GM23248 (cell line): ENCODE measurements around the gene AMN1. TPM values are rescaled to one million over a fixed set of nuclear protein-coding genes. Genes with fewer than 3 reads are reported as not detected.

Experiments
- DNase-seq: peaks from one replicate; pipeline ENCODE4 v3.0.0-alpha.2; 2015
- H2AFZ ChIP-seq: fragments of 200-600 bp; sonication (generic); 2 replicates; pipeline ENCODE4 v1.6.1; 2016; ENCODE audit warnings: antibody characterized with exemption
- H3F3A ChIP-seq: fragments of 200-600 bp; sonication (generic); 2 replicates; pipeline ENCODE4 v1.6.1; 2016; ENCODE audit warnings: mild to moderate bottlenecking, antibody characterized with exemption, mixed run types; ENCODE audit not compliant: insufficient read depth
- H3K27ac ChIP-seq: fragments of 200-600 bp; sonication (generic); 2 replicates; pipeline ENCODE4 v1.5.1; 2016; ENCODE audit warnings: mild to moderate bottlenecking
- H3K27me3 ChIP-seq: fragments of 200-600 bp; sonication (generic); replicated peaks from 2 replicates; pipeline ENCODE4 v1.6.1; 2016; ENCODE audit warnings: mild to moderate bottlenecking; ENCODE audit not compliant: insufficient read depth
- H3K36me3 ChIP-seq: fragments of 200-600 bp; sonication (generic); 2 replicates; pipeline ENCODE4 v1.6.1; 2016; ENCODE audit warnings: low read depth, mild to moderate bottlenecking
- H3K4me1 ChIP-seq: fragments of 200-600 bp; sonication (generic); 2 replicates; pipeline ENCODE4 v1.6.1; 2016; ENCODE audit warnings: mild to moderate bottlenecking; ENCODE audit not compliant: insufficient read depth
- H3K4me2 ChIP-seq: fragments of 200-600 bp; sonication (generic); one replicate; pipeline ENCODE4 v1.6.1; 2016; ENCODE audit warnings: mild to moderate bottlenecking; ENCODE audit not compliant: unreplicated experiment
- H3K4me3 ChIP-seq: fragments of 200-600 bp; sonication (generic); 2 replicates; pipeline ENCODE4 v1.5.1; 2016; ENCODE audit warnings: mild to moderate bottlenecking
- H3K79me2 ChIP-seq: fragments of 200-600 bp; sonication (generic); 2 replicates; pipeline ENCODE4 v1.6.1; 2016; ENCODE audit warnings: mild to moderate bottlenecking; ENCODE audit not compliant: insufficient read depth
- H3K9ac ChIP-seq: fragments of 200-600 bp; sonication (generic); 2 replicates; pipeline ENCODE4 v1.6.1; 2016; ENCODE audit warnings: mild to moderate bottlenecking
- H3K9me2 ChIP-seq: fragments of 200-600 bp; sonication (generic); 2 replicates; pipeline ENCODE4 v1.6.1; 2016; ENCODE audit warnings: mixed run types, mild to moderate bottlenecking, moderate library complexity; ENCODE audit not compliant: insufficient read depth
- H3K9me3 ChIP-seq: fragments of 200-600 bp; sonication (generic); one replicate; pipeline ENCODE4 v1.6.1; 2017; ENCODE audit warnings: low read depth
- H4K20me1 ChIP-seq: fragments of 200-600 bp; sonication (generic); 2 replicates; pipeline ENCODE4 v1.6.0; 2016; ENCODE audit not compliant: insufficient read depth
- EZH2 ChIP-seq: fragments of 200-600 bp; sonication (generic); IDR thresholded peaks from 2 replicates; pipeline ENCODE4 v1.6.1; 2018; ENCODE audit warnings: antibody characterized with exemption, mild to moderate bottlenecking; ENCODE audit not compliant: insufficient read depth, poor library complexity, severe bottlenecking
- EZH2phosphoT487 ChIP-seq: fragments of 200-600 bp; sonication (generic); IDR thresholded peaks from 2 replicates; pipeline ENCODE4 v1.6.1; 2018; ENCODE audit warnings: antibody characterized with exemption, moderate library complexity, mild to moderate bottlenecking, low read depth; ENCODE audit not compliant: insufficient read depth
- WGBS, 2 experiments: methylation state at CpG; one replicate each; pipeline ENCODE4 v1.1.6; 2015 to 2017; ENCODE audit warnings: low lambda C conversion rate in 2 of 2, low coverage in 1 of 2; ENCODE audit errors: missing lambda C conversion rate in 2 of 2; 5-methylcytosine and 5-hydroxymethylcytosine counted together
- in situ Hi-C: fragments of 300-500 bp; cut with MboI; formaldehyde crosslinking; loops from 2 replicates; pipeline ENCODE4 v1.15.0; 2020
- polyA plus RNA-seq: library from polyadenylated mRNA; unstranded; fragments of >200 nt; fragmentation: Nextera tagmentation; extraction: Ambion mirVana; gene quantifications from 2 replicates; pipeline ENCODE4 v1.2.1, GENCODE V29; 2016
- small RNA-seq: library from RNA; depleted of rRNA; stranded (forward); fragments of <200 nt; gene quantifications from one replicate; pipeline ENCODE3, GENCODE V24; 2014; ENCODE audit warnings: low read depth, low replicate concordance
- total RNA-seq: library from RNA; depleted of rRNA; stranded (reverse); fragments of >200 nt; shearing (Covaris generic); gene quantifications from 2 replicates; pipeline ENCODE4 v1.2.3, GENCODE V29; 2014; rRNA removed

Gene AMN1
- total and polyA plus RNA-seq, 2 experiments from 2014 or later = 5.0 to 5.7 TPM

GRCh38 chr12:31622038-31622437, 106.8 kb downstream of the AMN1 start:
- DNase-seq = no peak
- H3K27ac ChIP-seq = no peak overlapping the region
- no peaks in the 10 kb centered on the region for H3K4me1 ChIP-seq
- no peaks in the 10 kb centered on the region for H4K20me1 ChIP-seq
- no peaks in the 10 kb centered on the region for H3K9me2 ChIP-seq
- in situ Hi-C loops = no loop called here
- no peaks in the 10 kb centered on the region for H3K79me2 ChIP-seq
- no peaks in the 10 kb centered on the region for H3F3A ChIP-seq
- no peak overlapping the region for H3K4me2 ChIP-seq
- no peaks in the 10 kb centered on the region for H3K9me3 ChIP-seq
- no peak overlapping the region for H3K9ac ChIP-seq
- TF ChIP-seq EZH2 (no peak), EZH2phosphoT487 (no peak)
- H3K27me3 ChIP-seq = no peaks in the 10 kb centered on the region
- H3K4me3 ChIP-seq = no peak overlapping the region
- WGBS, 2 experiments = 86 to 89% methylated on average over 4 of the region's 4 CpGs
- H3K36me3 ChIP-seq = no peaks in the 10 kb centered on the region
- no peak overlapping the region for H2AFZ ChIP-seq

Small RNA genes lying within 50 kb of the gene (small RNA-seq; reads per million reads assigned to genes)
- gene AC023157.2 = not detected

Other genes starting within 250 kb of the AMN1 start
- gene DENND5B, start 137.9 kb downstream of the AMN1 start, total RNA-seq = 12.0 and 12.6 TPM in 2 replicates
- gene DENND5B, start 137.9 kb downstream of the AMN1 start, polyA plus RNA-seq = 9.5 and 9.9 TPM in 2 replicates
- gene ETFBKMT, start 69.3 kb downstream of the AMN1 start, total RNA-seq = 1.8 and 3.4 TPM in 2 replicates
- gene ETFBKMT, start 69.3 kb downstream of the AMN1 start, polyA plus RNA-seq = 2.6 and 4.3 TPM in 2 replicates
- 6.3 and 8.3 TPM in 2 replicates for gene RESF1, start 230.4 kb upstream of the AMN1 start, total RNA-seq
- gene RESF1, start 230.4 kb upstream of the AMN1 start, polyA plus RNA-seq = 6.6 and 8.4 TPM in 2 replicates